GM18508 (cell line): Measurements from ENCODE around the gene CLDN20.
A peak's percentile ranks its signal among the peaks of the same experiment; 100 is the strongest.
"Not testable (repeated sequence)": the region's sequence is repeated elsewhere in the genome, so short reads cannot be mapped to it uniquely, and the experiment has no call there.

Source experiments
- ATAC-seq: cut with Tn5 transposase; IDR thresholded peaks from one replicate; pipeline ENCODE4 v1.9.1; 2021; ENCODE audit warnings: moderate number of reproducible peaks; ENCODE audit not compliant: insufficient read depth, unreplicated experiment

Gene CLDN20

GRCh38 chr6:155306958-155307357 is 43.1 kb downstream of the CLDN20 start:
- ATAC-seq = no peak

DNA sequence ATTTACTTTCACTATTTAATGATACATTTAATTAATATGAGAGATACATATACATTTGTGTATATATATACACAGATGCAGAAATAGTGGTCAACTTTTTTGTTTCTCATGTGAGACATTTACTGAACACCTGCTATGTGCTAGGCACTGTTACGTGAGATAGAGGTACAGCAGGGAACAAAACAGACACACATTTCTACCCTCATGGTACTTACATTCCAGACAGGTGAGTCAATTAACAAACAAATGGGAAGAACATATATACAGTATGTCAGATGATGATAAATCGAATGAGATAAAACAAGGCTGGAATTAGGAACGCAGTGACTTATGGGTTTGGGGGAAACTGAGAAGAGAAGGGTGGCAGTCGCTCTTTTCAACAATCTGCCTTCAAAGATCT is 45.3 kb downstream of the CLDN20 start:
- no peak for ATAC-seq

GRCh38 chr6:155310596-155310995 is 46.8 kb downstream of the CLDN20 start:
- no peak for ATAC-seq

DNA sequence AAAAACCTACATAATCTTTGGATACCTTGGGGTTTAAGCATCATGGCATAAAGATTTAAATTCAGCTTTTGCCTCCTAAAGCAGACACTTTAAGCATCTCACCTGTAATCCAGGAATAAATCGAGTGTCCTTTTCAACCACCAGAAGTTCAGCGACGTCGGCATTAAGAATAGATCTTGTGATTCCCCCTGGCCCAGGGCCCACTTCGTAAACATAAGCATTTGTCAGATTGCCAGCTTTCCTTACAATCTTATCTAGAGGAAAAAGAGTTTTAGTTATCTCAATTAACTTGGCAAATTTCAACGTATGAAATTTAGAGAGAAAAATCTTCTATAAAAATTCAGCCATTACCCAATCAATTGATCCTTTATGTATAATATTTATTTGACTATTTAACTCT is 47.3 kb downstream of the CLDN20 start:
- ATAC-seq = no peak

DNA sequence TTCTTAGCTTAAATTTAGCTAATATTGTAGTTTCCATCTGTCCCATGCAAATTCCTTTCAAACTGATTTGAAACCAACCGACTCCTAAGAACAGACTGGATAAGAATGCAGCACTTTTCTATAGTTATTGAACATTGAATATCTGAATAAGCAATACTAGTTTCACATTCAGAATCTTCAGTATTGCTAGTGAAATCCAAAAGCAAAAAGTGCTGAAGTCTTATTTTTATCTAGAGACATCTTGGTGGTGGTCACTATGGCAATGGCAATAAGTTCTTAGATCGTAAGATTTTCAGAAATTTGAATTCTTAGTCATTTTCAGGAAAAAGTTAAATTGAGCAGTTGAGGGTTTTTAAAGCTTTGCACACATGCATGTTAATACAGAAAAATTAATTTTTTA is 47.8 kb downstream of the CLDN20 start:
- no peak for ATAC-seq

DNA sequence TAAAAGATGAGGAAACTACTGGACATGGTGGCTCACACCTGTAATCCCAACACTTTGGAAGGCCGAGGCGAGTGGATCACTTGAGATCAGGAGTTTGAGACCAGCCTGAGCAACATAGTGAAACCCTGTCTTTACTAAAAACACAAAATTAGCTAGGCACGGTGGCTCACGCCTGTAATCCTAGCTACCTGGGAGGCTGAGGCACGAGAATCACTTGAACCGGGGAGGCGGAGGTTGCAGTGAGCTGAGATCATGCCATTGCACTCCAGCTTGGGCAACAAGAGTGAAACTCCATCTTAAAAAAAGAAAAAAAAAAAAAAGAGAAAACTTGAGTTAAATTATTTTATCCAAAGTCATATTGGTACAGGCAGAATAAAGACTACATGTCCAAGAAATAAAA is 49.1 kb downstream of the CLDN20 start:
- not testable (repeated sequence) for ATAC-seq

- peak; percentile 3 for ATAC-seq
Observed at GRCh38 chr6:155313602-155314091, 49.8 kb downstream of the CLDN20 start.

DNA sequence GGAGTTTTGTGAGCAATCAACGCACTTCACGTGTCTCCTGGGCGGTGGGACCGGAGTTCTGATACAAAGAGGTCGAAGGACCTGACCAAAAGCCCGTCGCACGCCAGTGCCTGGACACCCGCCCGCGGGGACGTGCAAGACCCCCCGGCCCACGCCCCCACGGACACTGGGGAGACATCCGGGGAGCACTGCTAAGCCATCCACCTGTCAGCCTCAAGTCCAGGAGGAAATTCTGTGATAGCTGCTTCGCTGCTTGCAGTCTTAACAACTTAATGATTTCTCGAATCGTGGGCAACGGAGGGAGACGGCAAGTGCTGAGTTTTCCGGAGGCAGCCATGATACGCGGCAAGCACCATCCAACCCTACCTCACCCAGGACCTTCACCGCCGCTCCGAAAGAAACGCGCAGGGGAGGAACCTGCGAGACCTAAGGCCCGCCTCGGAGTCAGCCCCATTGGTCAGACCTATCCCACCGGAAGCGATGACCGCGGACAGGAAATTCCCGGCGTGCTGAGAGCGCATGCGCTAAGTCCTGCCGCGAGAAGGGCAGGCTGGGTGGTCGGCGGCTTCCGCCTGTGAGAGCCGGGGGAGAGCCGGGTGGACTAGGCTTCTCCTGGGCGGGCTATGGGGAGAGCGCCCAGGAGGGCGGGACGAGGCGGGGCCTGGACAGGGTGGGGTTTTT is 50.4 kb downstream of the CLDN20 start, which contains the start of gene TFB1M:
TSS of gene TFB1M (minus strand) at position 393 of the 681 bp plus-strand sequence. CDS start at position 337, 56 bp downstream.
- peak; percentile 79 for ATAC-seq

DNA sequence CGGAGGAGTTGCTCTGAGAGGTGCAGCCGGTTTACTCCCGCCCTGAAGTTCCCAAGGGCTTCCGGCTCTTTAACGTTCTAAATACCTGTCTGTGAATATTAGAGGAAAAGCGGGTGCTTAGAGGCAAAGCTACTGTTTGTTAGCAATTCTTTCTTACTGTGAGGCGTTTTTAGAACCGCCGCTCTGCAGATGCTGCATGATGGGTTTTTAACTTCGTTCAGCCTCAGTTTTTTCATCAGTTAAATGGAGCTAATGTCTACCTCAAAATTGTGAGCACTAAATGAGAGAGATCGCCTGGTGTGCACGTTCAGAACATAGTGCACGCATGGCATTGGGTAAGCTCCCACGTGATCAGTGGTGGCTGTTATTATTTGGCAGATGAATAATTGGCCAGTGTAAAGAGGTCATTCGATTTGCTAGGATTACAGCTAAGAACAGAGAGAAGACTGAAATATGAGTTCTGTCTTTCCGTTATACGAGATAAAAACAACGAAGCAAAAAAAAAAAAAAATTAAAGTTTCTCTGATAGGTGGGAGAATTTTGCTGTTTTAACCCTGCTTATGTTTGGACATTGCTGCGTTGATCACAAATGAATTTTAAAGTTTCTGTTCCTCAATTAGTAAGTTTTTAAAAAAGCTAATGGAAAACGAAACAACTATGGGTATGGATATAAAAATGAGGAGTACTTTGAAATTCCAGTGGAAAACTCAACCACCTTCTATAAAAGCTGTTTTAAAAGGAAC is 51.1 kb downstream of the CLDN20 start:
- ATAC-seq = peak; percentile 38

- no peak for ATAC-seq
Observed at GRCh38 chr6:155315516-155315871, 51.7 kb downstream of the CLDN20 start.

DNA sequence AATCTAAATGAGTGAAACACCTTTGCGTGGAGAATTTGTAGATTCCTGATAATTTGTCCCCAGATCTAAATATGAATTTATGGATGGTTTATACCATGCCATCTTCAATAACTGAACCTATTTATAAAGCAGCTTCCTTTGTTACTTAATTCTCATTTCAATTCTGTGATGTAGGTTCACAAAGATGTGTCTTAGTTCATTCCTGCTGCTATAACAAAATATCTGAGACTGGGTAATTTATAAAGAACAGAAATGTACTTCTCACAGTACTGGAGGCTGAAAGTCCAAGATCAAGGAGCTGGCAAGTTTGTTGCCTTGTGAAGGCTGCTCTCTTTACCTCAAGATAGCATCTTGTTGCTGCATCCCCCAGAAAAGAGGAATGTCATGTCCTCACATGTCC is 52.6 kb downstream of the CLDN20 start:
- no peak for ATAC-seq

- no peak for ATAC-seq
Observed at GRCh38 chr6:155317186-155317585, 53.4 kb downstream of the CLDN20 start.

DNA sequence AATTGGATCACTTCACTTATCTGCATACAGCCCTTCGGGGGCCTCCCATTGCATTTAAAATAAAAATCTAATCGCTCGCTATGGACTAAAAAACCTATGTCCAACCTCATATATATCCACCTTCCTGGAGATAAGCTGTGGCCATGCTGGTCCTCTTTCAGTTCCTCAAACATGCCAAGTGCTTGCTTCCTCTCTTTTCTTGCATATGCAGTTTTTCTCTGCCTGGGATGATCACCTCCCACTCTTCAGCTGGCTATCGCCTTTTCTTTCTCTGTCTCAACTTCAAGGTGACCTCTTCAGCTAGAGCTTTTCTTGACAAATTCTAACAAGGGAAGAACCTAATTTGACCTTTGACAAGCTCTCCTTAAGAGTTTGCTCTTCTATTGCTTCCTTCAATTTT is 56.1 kb downstream of the CLDN20 start:
- no peak for ATAC-seq

- no peak for ATAC-seq
Observed at GRCh38 chr6:155324172-155324571, 60.4 kb downstream of the CLDN20 start.

DNA sequence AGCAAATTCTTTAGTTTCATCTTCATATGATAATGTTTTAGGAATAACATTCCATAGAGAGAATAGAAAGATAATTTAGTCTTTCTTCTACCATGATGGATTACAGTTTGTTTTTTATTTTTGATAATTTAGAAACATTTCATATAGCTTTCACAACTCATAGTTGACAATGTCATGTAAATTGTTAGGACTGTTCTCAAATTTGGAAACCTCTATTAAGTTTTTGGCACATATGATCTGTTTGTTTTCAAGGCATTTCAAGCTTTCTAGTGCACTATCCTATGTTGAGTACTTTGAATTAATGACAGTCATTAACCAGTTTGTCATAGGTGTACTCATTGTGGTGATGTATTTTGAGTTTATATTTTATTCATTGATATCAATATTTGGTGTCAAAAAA is 61.2 kb downstream of the CLDN20 start:
- no peak for ATAC-seq

DNA sequence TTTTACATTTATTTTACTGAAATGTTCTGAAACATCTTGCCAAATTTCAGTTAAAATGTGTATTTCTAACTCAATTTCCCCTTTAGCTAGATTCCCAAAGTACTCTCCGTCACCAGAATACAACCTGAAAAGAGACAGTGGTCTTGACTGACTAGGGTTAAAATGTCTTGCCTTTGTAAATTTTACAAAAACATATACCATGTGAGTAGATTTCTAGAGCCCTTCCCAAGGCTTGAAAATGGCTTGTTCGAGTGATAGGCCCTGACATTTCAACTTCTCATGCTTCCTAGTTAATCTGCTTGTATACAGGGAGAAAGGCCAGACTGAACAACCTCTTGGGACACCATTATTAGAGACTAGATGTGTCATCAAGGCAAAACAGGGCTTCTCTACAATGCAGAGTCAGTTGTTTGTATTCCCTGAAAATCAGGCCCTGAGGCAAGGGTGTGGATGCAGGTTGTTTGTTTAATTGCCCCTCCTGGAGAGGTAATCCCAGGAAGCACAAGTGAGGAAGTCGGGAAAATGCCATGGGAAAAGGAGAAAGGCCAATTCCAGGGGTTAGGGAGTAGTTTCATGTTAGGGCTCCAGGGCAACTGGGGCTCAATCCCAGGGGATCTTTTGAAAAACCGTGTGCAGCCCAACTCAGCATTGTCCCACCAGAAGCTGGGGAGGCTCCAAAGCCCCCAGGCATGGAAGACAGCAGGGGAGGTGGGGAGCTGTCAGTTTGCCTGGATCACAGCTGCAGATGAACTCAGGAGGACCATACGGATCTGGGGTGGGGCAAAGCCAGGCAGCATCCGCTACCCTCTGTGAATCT is 62.1 kb downstream of the CLDN20 start:
- no peak for ATAC-seq
